HL-60 (cell line): ENCODE data around the gene TENM3.

Source experiments
- GABPA ChIP-seq: IDR thresholded peaks from 2 replicates; pipeline ENCODE4 v1.6.1; 2012; ENCODE audit warnings: low read depth
- POLR2AphosphoS5 ChIP-seq: IDR thresholded peaks from 2 replicates; pipeline ENCODE4 v1.6.1; 2012; ENCODE audit warnings: low read depth
- TF ChIP-seq, protein P1 (sequence below): IDR thresholded peaks from one replicate; pipeline ENCODE4 v1.5.1; 2011; ENCODE audit warnings: low read length, control low read depth, inconsistent platforms; ENCODE audit not compliant: insufficient read depth

DNA sequence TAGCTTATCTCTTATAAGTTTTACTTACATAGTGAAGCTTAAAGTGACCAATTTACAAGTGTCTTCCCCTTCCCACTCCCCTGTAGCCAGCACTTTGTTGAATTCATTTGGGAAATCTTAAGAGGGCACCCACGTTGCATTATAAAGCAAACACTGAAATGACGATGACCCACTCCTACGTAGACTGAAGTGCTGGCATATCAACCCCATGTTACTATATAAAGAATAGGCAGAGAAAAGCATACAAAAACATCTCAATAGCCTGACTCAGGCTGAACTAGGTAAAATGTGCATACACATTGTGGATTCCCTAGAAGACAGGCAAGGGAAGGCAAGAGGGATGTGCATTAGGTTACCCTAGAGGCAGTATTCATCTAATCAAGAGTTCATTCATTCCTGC lies 313.4 kb downstream of the TENM3 start:
- TF ChIP-seq, protein P1, sequence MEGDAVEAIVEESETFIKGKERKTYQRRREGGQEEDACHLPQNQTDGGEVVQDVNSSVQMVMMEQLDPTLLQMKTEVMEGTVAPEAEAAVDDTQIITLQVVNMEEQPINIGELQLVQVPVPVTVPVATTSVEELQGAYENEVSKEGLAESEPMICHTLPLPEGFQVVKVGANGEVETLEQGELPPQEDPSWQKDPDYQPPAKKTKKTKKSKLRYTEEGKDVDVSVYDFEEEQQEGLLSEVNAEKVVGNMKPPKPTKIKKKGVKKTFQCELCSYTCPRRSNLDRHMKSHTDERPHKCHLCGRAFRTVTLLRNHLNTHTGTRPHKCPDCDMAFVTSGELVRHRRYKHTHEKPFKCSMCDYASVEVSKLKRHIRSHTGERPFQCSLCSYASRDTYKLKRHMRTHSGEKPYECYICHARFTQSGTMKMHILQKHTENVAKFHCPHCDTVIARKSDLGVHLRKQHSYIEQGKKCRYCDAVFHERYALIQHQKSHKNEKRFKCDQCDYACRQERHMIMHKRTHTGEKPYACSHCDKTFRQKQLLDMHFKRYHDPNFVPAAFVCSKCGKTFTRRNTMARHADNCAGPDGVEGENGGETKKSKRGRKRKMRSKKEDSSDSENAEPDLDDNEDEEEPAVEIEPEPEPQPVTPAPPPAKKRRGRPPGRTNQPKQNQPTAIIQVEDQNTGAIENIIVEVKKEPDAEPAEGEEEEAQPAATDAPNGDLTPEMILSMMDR = no peak
- TF ChIP-seq GABPA (no peak), POLR2AphosphoS5 (no peak)
